T-helper 1 cell treated with Interleukin-12 subunit alpha and Interleukin-12 subunit beta and Interleukin-4 antibody, amounts not matched to agents 30 μg/mL and 1 μg/mL, for 36 hours (primary cell): ENCODE data around the gene BDNF.

Experiments used
- H3K27ac Mint-ChIP-seq: one replicate; pipeline ENCODE4 v1.8.0; 2021; ENCODE audit warnings: mild to moderate bottlenecking, mixed read lengths
- H3K27me3 Mint-ChIP-seq: one replicate; pipeline ENCODE4 v1.8.0; 2021; ENCODE audit warnings: low read depth, mixed read lengths
- H3K36me3 Mint-ChIP-seq: one replicate; pipeline ENCODE4 v1.8.0; 2021; ENCODE audit warnings: low read depth, mixed read lengths
- H3K4me1 Mint-ChIP-seq: one replicate; pipeline ENCODE4 v1.8.0; 2021; ENCODE audit warnings: low read depth, mixed read lengths
- H3K4me3 Mint-ChIP-seq: one replicate; pipeline ENCODE4 v1.8.0; 2021; ENCODE audit warnings: mild to moderate bottlenecking, moderate library complexity, mixed read lengths
- H3K9me3 Mint-ChIP-seq: one replicate; pipeline ENCODE4 v1.8.0; 2021; ENCODE audit warnings: mixed read lengths

The BDNF gene

GRCh38 chr11:27616711-27617110 lies 83.5 kb downstream of the BDNF start:
- Mint-ChIP-seq H3K4me3 (no peak overlapping the region), H3K36me3 (no peaks in the 10 kb centered on the region), H3K27ac (no peak overlapping the region), H3K27me3 (no peaks in the 10 kb centered on the region), H3K4me1 (no peaks in the 10 kb centered on the region), H3K9me3 (no peaks in the 10 kb centered on the region)

GRCh38 chr11:27615833-27616232 lies 84.4 kb downstream of the BDNF start:
- Mint-ChIP-seq H3K27ac (no peak overlapping the region), H3K4me1 (no peaks in the 10 kb centered on the region), H3K4me3 (no peak overlapping the region), H3K9me3 (no peaks in the 10 kb centered on the region), H3K36me3 (no peaks in the 10 kb centered on the region), H3K27me3 (no peaks in the 10 kb centered on the region)

GRCh38 chr11:27614092-27614491 lies 86.2 kb downstream of the BDNF start:
- no peak overlapping the region for H3K27ac Mint-ChIP-seq
- no peaks in the 10 kb centered on the region for H3K4me1 Mint-ChIP-seq
- no peak overlapping the region for H3K4me3 Mint-ChIP-seq
- no peaks in the 10 kb centered on the region for H3K9me3 Mint-ChIP-seq
- peaks cover 3% of the 10 kb centered on the region for H3K27me3 Mint-ChIP-seq
- no peaks in the 10 kb centered on the region for H3K36me3 Mint-ChIP-seq

GRCh38 chr11:27612932-27613880 lies 87.0 kb downstream of the BDNF start:
- Mint-ChIP-seq H3K4me3 (no peak overlapping the region), H3K36me3 (no peaks in the 10 kb centered on the region), H3K4me1 (no peaks in the 10 kb centered on the region), H3K27ac (no peak overlapping the region), H3K27me3 (peaks cover 3% of the 10 kb centered on the region), H3K9me3 (no peaks in the 10 kb centered on the region)

- Mint-ChIP-seq H3K36me3 (no peaks in the 10 kb centered on the region), H3K4me3 (no peak overlapping the region)
Measured at GRCh38 chr11:27611947-27612455, 88.3 kb downstream of the BDNF start.

GRCh38 chr11:27611390-27611789 lies 88.9 kb downstream of the BDNF start:
- H3K27ac Mint-ChIP-seq = no peak overlapping the region
- H3K36me3 Mint-ChIP-seq = no peaks in the 10 kb centered on the region
- H3K4me1 Mint-ChIP-seq = no peaks in the 10 kb centered on the region
- no peaks in the 10 kb centered on the region for H3K9me3 Mint-ChIP-seq
- peaks cover 3% of the 10 kb centered on the region for H3K27me3 Mint-ChIP-seq
- H3K4me3 Mint-ChIP-seq = no peak overlapping the region

More at GRCh38 chr11:27611947-27612455, 88.3 kb downstream of the BDNF start:
- no peaks in the 10 kb centered on the region for H3K4me1 Mint-ChIP-seq
- no peak overlapping the region for H3K27ac Mint-ChIP-seq
- peaks cover 3% of the 10 kb centered on the region for H3K27me3 Mint-ChIP-seq
- no peaks in the 10 kb centered on the region for H3K9me3 Mint-ChIP-seq

GRCh38 chr11:27610946-27611345 lies 89.3 kb downstream of the BDNF start:
- Mint-ChIP-seq H3K4me1 (no peaks in the 10 kb centered on the region), H3K9me3 (no peaks in the 10 kb centered on the region), H3K27me3 (peaks cover 3% of the 10 kb centered on the region), H3K27ac (no peak overlapping the region), H3K36me3 (no peaks in the 10 kb centered on the region), H3K4me3 (no peak overlapping the region)

- H3K27me3 Mint-ChIP-seq = peaks cover 3% of the 10 kb centered on the region
- no peaks in the 10 kb centered on the region for H3K4me1 Mint-ChIP-seq
- H3K9me3 Mint-ChIP-seq = no peaks in the 10 kb centered on the region
- H3K36me3 Mint-ChIP-seq = no peaks in the 10 kb centered on the region
- H3K27ac Mint-ChIP-seq = no peak overlapping the region
- no peak overlapping the region for H3K4me3 Mint-ChIP-seq
Measured at GRCh38 chr11:27610280-27610679, 90.0 kb downstream of the BDNF start.

- no peaks in the 10 kb centered on the region for H3K36me3 Mint-ChIP-seq
Measured at GRCh38 chr11:27608951-27609350, 91.3 kb downstream of the BDNF start.

GRCh38 chr11:27605422-27605821 lies 94.8 kb downstream of the BDNF start:
- no peak overlapping the region for H3K27ac Mint-ChIP-seq
- H3K36me3 Mint-ChIP-seq = no peaks in the 10 kb centered on the region
- no peaks in the 10 kb centered on the region for H3K9me3 Mint-ChIP-seq
- no peak overlapping the region for H3K4me3 Mint-ChIP-seq
- no peaks in the 10 kb centered on the region for H3K4me1 Mint-ChIP-seq
- H3K27me3 Mint-ChIP-seq = peaks cover 3% of the 10 kb centered on the region

More at GRCh38 chr11:27608951-27609350, 91.3 kb downstream of the BDNF start:
- Mint-ChIP-seq H3K27ac (no peak overlapping the region), H3K27me3 (peaks cover 3% of the 10 kb centered on the region), H3K9me3 (no peaks in the 10 kb centered on the region), H3K4me1 (no peaks in the 10 kb centered on the region), H3K4me3 (no peak overlapping the region)
